ENCODE measurements around the gene AJAP1.

Gene AJAP1

GRCh38 chr1:4781646-4782045 is 127.2 kb downstream of the AJAP1 start:
- DNase-seq, result no peak

GRCh38 chr1:4784761-4785160 is 130.4 kb downstream of the AJAP1 start:
- no peak for DNase-seq

- no peak for DNase-seq
These were observed 131.6 kb downstream of the AJAP1 start for GRCh38 chr1:4786055-4786454.

GRCh38 chr1:4787551-4787950 is 133.1 kb downstream of the AJAP1 start:
- DNase-seq, result no peak

- DNase-seq, result no peak
These were observed 138.2 kb downstream of the AJAP1 start for GRCh38 chr1:4792565-4792964.

- no peak for DNase-seq
These were observed 139.8 kb downstream of the AJAP1 start for GRCh38 chr1:4794020-4794780.

- DNase-seq, result no peak
These were observed 142.0 kb downstream of the AJAP1 start for GRCh38 chr1:4796161-4797015.

- DNase-seq, result no peak
These were observed 142.6 kb downstream of the AJAP1 start for GRCh38 chr1:4797016-4797410.

- DNase-seq, result no peak
These were observed 143.0 kb downstream of the AJAP1 start for GRCh38 chr1:4797429-4797828.

GRCh38 chr1:4801192-4801924 is 146.9 kb downstream of the AJAP1 start:
- no peak for DNase-seq

GRCh38 chr1:4802024-4802423 is 147.6 kb downstream of the AJAP1 start:
- no peak for DNase-seq

- DNase-seq, result no peak
These were observed 148.9 kb downstream of the AJAP1 start for GRCh38 chr1:4803335-4803734.

GRCh38 chr1:4805987-4806386 is 151.6 kb downstream of the AJAP1 start:
- no peak for DNase-seq

GRCh38 chr1:4820543-4820942 is 166.1 kb downstream of the AJAP1 start:
- DNase-seq, result no peak

GRCh38 chr1:4825800-4826450 is 171.5 kb downstream of the AJAP1 start:
- no peak for DNase-seq

- DNase-seq, result no peak
These were observed 176.3 kb downstream of the AJAP1 start for GRCh38 chr1:4830707-4831106.

- DNase-seq, result no peak
These were observed 182.2 kb downstream of the AJAP1 start for GRCh38 chr1:4836574-4836973.

- no peak for DNase-seq
These were observed 182.7 kb downstream of the AJAP1 start for GRCh38 chr1:4837031-4837600.

GRCh38 chr1:4837752-4838151 is 183.3 kb downstream of the AJAP1 start:
- DNase-seq, result no peak

- no peak for DNase-seq
These were observed 183.8 kb downstream of the AJAP1 start for GRCh38 chr1:4838231-4838630.

All from GDM1 (cell line).